HUES6 (cell line): ENCODE results near the gene TMEM72.

Source experiments
- H3K27ac ChIP-seq: 2 replicates; pipeline ENCODE4 v1.7.0; 2013; ENCODE audit warnings: low read depth, mild to moderate bottlenecking, low read length, inconsistent platforms
- H3K27me3 ChIP-seq: 2 replicates; pipeline ENCODE4 v1.6.1; 2013; ENCODE audit warnings: low read length; ENCODE audit not compliant: control insufficient read depth, insufficient read depth
- H3K36me3 ChIP-seq: 2 replicates; pipeline ENCODE4 v1.6.1; 2013; ENCODE audit warnings: low read length; ENCODE audit not compliant: control insufficient read depth, insufficient read depth
- H3K4me1 ChIP-seq: 2 replicates; pipeline ENCODE4 v1.6.1; 2013; ENCODE audit warnings: low read length; ENCODE audit not compliant: control insufficient read depth, insufficient read depth
- H3K4me3 ChIP-seq: 2 replicates; pipeline ENCODE4 v1.5.1; 2013; ENCODE audit warnings: low read depth, low read length
- H3K9ac ChIP-seq: one replicate; pipeline ENCODE4 v1.6.1; 2013; ENCODE audit warnings: mild to moderate bottlenecking, low read length
- H3K9me3 ChIP-seq: 2 replicates; pipeline ENCODE4 v1.6.1; 2013; ENCODE audit warnings: low read depth, low read length; ENCODE audit not compliant: control insufficient read depth, insufficient read depth

TMEM72 gene

GRCh38 chr10:44890696-44891563 is 20.2 kb upstream of the TMEM72 start:
- Histone ChIP-seq H3K36me3 (no peaks in the 10 kb centered on the region), H3K9me3 (no peaks in the 10 kb centered on the region), H3K4me3 (no peak overlapping the region), H3K27ac (no peak overlapping the region), H3K9ac (no peak overlapping the region), H3K4me1 (no peaks in the 10 kb centered on the region), H3K27me3 (no peaks in the 10 kb centered on the region)

- no peak overlapping the region for H3K27ac ChIP-seq
- no peaks in the 10 kb centered on the region for H3K9me3 ChIP-seq
- no peaks in the 10 kb centered on the region for H3K27me3 ChIP-seq
- no peak overlapping the region for H3K9ac ChIP-seq
- H3K36me3 ChIP-seq, result no peaks in the 10 kb centered on the region
- no peak overlapping the region for H3K4me3 ChIP-seq
- H3K4me1 ChIP-seq, result no peaks in the 10 kb centered on the region
These were observed 19.4 kb upstream of the TMEM72 start for GRCh38 chr10:44891721-44892120.

GRCh38 chr10:44893604-44894468 is 17.3 kb upstream of the TMEM72 start:
- H3K27ac ChIP-seq, result no peak overlapping the region
- no peaks in the 10 kb centered on the region for H3K36me3 ChIP-seq
- no peak overlapping the region for H3K4me3 ChIP-seq
- no peaks in the 10 kb centered on the region for H3K4me1 ChIP-seq
- H3K9ac ChIP-seq, result no peak overlapping the region
- H3K9me3 ChIP-seq, result no peaks in the 10 kb centered on the region
- H3K27me3 ChIP-seq, result no peaks in the 10 kb centered on the region

GRCh38 chr10:44894691-44895090 is 16.4 kb upstream of the TMEM72 start:
- H3K4me3 ChIP-seq, result no peak overlapping the region
- H3K9ac ChIP-seq, result no peak overlapping the region
- H3K27ac ChIP-seq, result no peak overlapping the region
- H3K9me3 ChIP-seq, result no peaks in the 10 kb centered on the region
- no peaks in the 10 kb centered on the region for H3K27me3 ChIP-seq
- H3K4me1 ChIP-seq, result peaks cover 6% of the 10 kb centered on the region
- H3K36me3 ChIP-seq, result no peaks in the 10 kb centered on the region

GRCh38 chr10:44895280-44895679 is 15.9 kb upstream of the TMEM72 start:
- Histone ChIP-seq H3K27me3 (no peaks in the 10 kb centered on the region), H3K27ac (no peak overlapping the region), H3K9ac (no peak overlapping the region), H3K4me1 (peaks cover 10% of the 10 kb centered on the region), H3K9me3 (no peaks in the 10 kb centered on the region), H3K4me3 (no peak overlapping the region), H3K36me3 (no peaks in the 10 kb centered on the region)

- Histone ChIP-seq H3K36me3 (no peaks in the 10 kb centered on the region), H3K4me1 (peaks cover 10% of the 10 kb centered on the region), H3K27ac (no peak overlapping the region), H3K9me3 (no peaks in the 10 kb centered on the region), H3K27me3 (no peaks in the 10 kb centered on the region), H3K4me3 (no peak overlapping the region), H3K9ac (no peak overlapping the region)
These were observed 14.1 kb upstream of the TMEM72 start for GRCh38 chr10:44897049-44897448.

GRCh38 chr10:44898665-44899064 is 12.5 kb upstream of the TMEM72 start:
- H3K27ac ChIP-seq, result no peak overlapping the region
- no peaks in the 10 kb centered on the region for H3K36me3 ChIP-seq
- H3K9ac ChIP-seq, result no peak overlapping the region
- no peaks in the 10 kb centered on the region for H3K27me3 ChIP-seq
- peaks cover 10% of the 10 kb centered on the region for H3K4me1 ChIP-seq
- no peaks in the 10 kb centered on the region for H3K9me3 ChIP-seq
- no peak overlapping the region for H3K4me3 ChIP-seq

- no peak overlapping the region for H3K4me3 ChIP-seq
- H3K27me3 ChIP-seq, result no peaks in the 10 kb centered on the region
- no peaks in the 10 kb centered on the region for H3K9me3 ChIP-seq
- no peak overlapping the region for H3K27ac ChIP-seq
- H3K36me3 ChIP-seq, result no peaks in the 10 kb centered on the region
- peaks cover 10% of the 10 kb centered on the region for H3K4me1 ChIP-seq
- H3K9ac ChIP-seq, result no peak overlapping the region
These were observed 11.6 kb upstream of the TMEM72 start for GRCh38 chr10:44899450-44900080.

- no peak overlapping the region for H3K27ac ChIP-seq
- H3K9ac ChIP-seq, result no peak overlapping the region
- H3K36me3 ChIP-seq, result no peaks in the 10 kb centered on the region
- no peaks in the 10 kb centered on the region for H3K27me3 ChIP-seq
- peaks cover 15% of the 10 kb centered on the region for H3K4me1 ChIP-seq
- no peak overlapping the region for H3K4me3 ChIP-seq
- peaks cover 7% of the 10 kb centered on the region; the same call in 1 of the 2 replicates for H3K9me3 ChIP-seq
These were observed 8.1 kb upstream of the TMEM72 start for GRCh38 chr10:44902941-44903545.

- Histone ChIP-seq H3K9ac (no peak overlapping the region), H3K4me3 (no peak overlapping the region), H3K27ac (no peak overlapping the region), H3K36me3 (no peaks in the 10 kb centered on the region), H3K9me3 (peaks cover 7% of the 10 kb centered on the region; the same call in 1 of the 2 replicates), H3K27me3 (peaks cover 1% of the 10 kb centered on the region; the same call in 1 of the 2 replicates), H3K4me1 (peaks cover 28% of the 10 kb centered on the region)
These were observed 4.7 kb upstream of the TMEM72 start for GRCh38 chr10:44906486-44906885.
